ENCODE data around the gene TMEM272.

The TMEM272 gene, protein sequence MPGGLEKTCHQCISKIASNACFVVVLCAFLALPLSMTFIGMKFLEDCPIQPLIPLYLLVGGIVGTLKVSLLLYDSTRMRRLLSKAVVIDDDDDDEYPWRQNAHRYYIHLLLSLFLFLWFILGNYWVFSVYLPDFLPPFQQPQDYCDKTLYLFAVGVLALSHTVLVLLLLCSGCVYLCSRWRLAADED

DNA sequence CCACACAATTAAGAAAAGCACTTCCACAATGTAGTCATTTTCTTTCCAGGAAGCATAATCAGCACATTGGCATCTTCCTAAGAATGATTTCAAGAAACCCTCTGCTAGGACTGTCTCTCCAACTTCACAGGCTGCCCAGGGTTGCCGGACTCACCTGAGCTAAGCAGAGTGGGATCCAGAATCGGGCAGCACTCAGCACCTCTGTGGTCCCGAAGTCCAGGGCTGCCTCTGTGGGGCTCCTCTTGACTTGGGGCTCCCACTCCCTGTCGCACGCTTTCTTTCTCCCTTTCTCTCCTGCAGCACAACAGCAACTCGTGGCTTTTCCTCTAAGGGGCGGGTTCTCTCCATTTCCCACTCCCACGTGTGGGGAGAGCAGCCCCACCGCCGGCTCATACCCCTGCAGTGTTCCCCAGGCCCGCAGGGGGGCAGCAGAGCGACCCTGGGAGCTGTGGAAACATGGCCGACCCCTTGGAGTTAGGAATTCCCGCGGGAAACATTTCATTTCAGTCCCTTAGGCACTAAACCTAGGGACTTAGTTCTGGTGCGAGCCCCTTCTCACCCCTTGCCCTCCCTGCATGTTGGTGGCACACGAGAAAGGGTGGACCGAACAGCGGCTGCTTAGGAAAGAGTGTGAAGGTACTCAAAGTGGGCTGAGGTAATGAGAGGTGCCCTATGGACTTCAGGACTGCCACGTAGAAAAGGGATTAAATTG, at the start of gene TMEM272:
TSS of gene TMEM272 (minus strand) at position 316 of the 712 bp plus-strand sequence. CDS start 6,647 bp downstream, outside the sequence.
- H3K4me3 ChIP-seq (ENCODE audit: low read depth, low read length) = no peak within 1 kb of the TSS
- no peak for DNase-seq (ENCODE audit: low read depth)

DNA sequence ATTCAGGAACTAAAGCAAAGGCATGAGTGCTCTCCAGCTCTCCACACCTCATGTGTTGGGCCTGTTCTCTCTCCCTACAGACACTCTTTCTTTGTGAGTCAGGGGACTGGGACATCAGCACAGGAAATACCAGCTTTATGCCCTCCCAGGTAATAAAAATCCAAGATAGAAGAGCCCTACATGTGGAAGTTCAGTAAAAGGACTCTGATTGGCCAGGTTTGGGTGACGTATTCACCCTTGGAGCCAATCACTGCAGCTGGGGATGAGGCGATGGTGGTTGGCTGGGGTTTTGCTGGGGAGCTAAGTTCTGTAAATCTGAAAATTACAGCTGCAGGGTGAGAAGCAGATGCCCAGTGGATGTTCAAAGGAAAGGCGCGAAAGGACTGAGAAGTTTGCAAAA, 49.3 kb upstream of the TMEM272 start:
- DNase-seq (ENCODE audit: low read depth) = no peak
- no peak overlapping the region for H3K4me3 ChIP-seq (ENCODE audit: low read depth, low read length)

DNA sequence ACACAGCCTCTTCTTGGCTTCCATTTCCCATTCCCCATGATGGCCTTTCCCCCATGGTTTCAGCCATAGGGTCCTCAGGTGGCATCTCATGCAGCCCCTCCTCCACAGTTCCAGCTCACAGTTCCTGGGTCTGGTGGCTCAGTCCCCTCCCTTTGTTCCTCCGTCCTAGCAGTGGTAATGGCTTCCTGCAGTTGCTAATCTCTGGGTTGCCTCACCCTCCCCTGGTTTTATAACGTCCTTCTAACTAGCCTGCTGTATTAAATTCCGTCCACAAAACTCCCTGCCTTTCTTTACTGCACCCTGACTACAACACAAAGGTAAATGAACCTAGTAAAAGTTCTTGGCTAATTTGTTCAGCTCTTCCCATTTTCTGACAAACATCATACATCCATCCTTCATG, 47.7 kb upstream of the TMEM272 start:
- no peak overlapping the region for H3K4me3 ChIP-seq (ENCODE audit: low read depth, low read length)
- DNase-seq (ENCODE audit: low read depth) = no peak

DNA sequence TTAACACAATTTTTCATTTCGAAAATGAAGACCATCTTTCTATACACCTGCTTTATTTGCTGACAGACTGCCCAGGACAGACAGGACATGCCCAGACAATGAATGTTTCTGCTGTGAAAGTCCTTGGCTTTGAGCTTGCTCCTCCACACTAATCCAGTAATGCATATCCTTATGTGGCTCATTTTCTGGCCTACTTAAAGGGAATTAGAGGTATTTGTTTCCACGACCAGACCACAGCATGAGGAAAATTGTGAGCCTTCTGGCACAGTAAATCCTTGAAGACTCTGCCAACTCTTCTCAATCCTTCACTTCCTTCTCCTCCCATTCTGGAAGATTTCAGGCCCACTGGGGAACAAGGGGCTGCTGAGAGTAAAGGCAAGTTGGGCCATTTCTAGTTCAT, 42.5 kb upstream of the TMEM272 start:
- DNase-seq (ENCODE audit: low read depth) = no peak
- no peak overlapping the region for H3K4me3 ChIP-seq (ENCODE audit: low read depth, low read length)

DNA sequence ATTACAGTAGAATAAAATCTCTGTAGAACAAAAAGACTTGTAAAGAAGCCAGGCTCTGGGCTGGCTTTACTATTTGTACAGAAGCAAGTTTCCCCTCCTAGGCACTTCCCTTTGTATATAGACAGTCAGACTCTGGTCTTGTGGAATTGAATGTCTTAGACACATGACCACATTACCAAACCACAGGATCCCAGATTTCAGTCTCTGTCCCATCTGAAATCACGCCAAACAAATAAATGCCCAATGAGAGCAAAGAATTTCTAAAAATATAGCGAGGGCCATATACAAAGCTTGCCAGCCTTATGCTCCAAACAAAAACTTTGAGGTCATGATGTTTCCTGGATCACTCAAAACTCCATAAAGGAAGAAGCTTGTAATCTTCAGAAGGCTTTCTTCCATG, 40.7 kb upstream of the TMEM272 start:
- DNase-seq (ENCODE audit: low read depth) = no peak

DNA sequence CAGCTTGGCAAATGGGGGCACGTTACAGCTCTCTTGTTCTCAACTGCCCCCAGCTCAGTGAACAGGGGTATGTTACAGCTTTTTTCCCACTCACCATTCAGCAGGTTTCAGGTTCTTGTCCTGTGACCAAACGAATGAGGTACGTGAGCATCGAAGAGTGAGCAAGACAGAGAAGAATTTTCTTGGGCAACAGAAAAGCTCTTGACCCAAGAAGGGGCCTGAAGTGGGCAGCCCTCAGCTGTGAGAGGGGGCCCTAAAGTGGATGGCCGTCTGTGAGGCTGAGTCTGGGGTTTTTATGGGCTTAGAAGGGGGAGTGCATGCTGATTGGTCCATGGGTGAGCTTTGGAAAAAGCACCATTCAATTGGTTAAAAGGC, 38.2 kb upstream of the TMEM272 start:
- DNase-seq (ENCODE audit: low read depth) = no peak
- no peak overlapping the region for H3K4me3 ChIP-seq (ENCODE audit: low read depth, low read length)

More for the DNA sequence above, 40.7 kb upstream of the TMEM272 start:
- no peak overlapping the region for H3K4me3 ChIP-seq (ENCODE audit: low read depth, low read length)

DNA sequence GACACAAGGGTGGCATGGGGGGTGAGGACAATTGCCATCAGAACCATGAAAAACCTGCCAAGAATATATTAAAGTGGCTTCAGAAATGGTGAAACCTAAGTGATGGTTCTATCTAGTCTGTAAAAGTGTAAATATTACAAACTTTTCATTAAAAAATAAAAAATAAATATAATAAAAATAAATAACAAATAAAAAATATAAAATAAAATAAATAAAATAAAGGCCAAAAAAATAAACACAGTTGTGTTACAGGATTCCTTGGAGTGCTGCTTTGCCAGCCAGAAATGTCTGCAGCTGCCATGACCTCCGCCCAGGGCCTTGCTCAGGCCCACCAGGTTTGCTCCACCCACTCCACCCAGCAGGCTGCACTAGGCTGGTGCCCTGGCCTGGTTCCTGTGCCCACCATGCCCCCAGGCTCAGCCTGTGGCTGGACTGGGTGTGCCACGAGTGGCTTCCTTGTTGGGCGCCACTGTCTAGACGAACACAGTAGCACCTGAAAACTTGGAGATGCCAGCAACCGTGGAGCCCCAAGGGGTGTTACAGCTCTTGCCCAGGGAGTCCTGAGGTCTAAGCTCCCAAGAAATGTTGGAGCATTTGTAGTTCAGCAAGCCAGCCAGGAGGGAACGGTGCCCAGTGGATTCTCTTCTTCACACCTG, 37.7 kb upstream of the TMEM272 start:
- no peak overlapping the region for H3K4me3 ChIP-seq (ENCODE audit: low read depth, low read length)
- no peak for DNase-seq (ENCODE audit: low read depth)

DNA sequence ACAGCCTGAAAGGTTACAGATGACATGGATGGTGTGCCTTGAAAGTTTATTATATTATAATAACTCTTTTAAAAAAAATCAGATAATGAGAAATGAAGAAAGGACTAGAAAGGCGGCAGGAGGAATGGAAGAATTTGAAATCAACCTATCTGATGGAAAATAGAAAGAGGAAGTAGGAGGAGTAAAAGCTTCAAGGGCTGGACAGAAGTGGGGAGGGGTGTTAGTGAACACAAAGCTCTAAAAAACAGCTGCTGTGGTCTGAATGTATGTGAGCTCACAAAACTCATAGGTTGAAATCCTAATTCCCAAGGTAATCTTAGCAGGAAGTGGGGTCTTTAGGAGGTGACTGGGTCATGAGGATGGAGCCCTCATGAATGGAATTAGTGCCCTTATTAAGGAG, 36.3 kb upstream of the TMEM272 start:
- H3K4me3 ChIP-seq (ENCODE audit: low read depth, low read length) = no peak overlapping the region
- DNase-seq (ENCODE audit: low read depth) = no peak

DNA sequence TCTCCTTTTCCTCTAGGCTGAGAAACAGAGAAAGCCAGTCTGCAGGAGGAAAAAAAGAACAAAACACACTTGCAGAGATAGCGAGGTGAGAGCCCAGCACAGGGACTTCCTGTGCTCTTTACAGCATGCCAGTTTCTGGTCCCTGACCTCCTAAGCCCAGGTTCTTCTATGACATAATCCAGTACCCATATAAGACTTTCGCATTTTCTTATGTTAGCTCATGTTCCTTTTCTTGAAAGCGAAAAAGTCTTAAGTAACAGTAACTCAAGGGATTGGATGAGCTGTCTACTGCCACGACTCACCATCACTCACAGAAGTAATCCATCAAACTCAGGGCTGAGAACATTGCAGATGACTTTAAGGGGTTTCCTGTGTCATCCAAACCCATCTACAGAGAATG, 34.2 kb upstream of the TMEM272 start:
- no peak for DNase-seq (ENCODE audit: low read depth)
- no peak overlapping the region for H3K4me3 ChIP-seq (ENCODE audit: low read depth, low read length)

DNA sequence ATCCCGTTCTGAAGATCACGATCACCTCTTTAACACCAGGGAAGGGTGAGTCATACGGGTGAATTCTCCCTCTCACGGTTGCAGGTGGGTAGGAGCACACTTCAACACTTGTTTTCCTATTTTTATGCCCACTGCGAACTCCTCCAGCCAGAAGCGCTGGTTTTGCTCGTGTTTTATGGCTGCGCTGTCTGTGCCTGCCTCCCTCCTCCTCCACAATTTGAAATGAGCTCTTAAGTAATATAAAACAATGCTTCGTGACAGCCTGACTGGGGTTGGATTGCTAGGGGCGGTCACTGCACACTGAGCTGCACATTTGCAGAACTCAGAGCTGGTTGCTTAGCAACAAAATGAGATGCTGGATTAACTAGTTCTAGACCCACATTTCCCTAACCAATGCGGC, 29.7 kb upstream of the TMEM272 start:
- no peak for DNase-seq (ENCODE audit: low read depth)
- H3K4me3 ChIP-seq (ENCODE audit: low read depth, low read length) = no peak overlapping the region

DNA sequence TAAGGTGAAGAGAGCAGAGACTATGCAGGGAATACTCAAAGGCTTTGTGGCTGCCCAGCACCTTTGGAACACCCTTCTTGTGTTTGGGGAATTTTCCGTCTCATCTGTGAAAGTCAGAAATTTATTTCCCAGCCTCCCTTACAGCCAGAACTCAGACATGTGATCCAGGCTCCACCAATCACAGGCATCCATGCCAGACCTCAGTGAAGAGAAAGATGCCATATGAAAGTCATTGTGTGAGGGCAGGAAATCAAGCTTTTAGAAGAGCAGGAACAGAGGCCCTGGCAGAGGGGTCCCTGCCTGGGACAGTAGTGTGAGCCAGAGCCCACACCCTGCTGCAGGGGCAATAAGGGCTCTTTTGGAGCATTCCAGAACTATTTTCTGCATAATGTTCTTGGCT, 28.9 kb upstream of the TMEM272 start:
- no peak for DNase-seq (ENCODE audit: low read depth)
- H3K4me3 ChIP-seq (ENCODE audit: low read depth, low read length) = no peak overlapping the region

DNA sequence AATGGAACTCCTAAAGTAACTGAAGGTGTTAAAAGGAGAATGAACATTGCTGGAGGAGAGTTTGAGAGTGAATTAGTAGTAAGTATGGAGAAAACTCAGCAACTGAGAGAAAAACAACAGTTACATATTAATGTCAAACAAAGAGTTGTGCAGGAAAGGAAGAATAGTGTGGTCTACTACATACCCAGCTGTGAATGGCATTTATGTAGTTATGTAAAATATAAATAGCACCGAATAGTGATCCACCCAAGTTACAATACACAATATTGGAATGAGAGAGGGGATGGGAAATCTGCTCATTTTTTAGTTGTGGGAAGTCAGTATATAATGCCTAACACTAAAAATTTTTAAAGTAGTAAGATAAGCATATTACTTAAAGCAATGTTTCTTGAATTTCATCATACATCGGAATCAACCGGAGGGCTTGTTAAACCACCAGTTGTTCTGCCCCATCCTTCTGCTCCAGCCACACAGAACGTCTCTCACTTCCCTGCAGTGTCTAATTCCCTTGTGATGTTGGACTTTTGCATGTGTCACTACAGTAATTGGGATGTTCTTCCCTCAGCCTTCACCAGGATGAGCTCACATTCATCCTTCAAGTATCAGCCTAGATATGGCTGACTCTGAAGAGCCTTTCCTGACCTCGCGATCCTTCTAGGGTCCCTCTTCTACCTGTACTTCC, 28.3 kb upstream of the TMEM272 start:
- no peak overlapping the region for H3K4me3 ChIP-seq (ENCODE audit: low read depth, low read length)
- DNase-seq (ENCODE audit: low read depth) = no peak

DNA sequence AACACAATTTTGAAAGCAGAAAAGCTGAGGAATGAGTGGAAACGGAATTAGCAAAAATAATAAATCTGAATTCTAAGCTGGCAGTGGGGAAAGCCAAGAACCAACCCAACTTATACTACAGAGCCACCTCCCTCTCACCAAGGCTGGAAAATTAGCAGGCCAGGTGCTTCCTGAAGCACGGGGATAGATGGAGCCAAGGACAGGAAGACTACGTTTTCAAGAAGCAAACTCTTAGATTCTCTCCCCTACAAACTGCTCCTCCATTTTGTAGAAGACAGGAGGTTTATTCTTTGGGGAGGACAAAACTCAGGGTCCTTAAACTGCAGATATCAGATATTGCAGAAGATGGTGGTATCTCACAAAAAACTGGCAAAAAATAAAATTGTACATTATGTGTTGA, 25.6 kb upstream of the TMEM272 start:
- H3K4me3 ChIP-seq (ENCODE audit: low read depth, low read length) = no peak overlapping the region
- DNase-seq (ENCODE audit: low read depth) = no peak

DNA sequence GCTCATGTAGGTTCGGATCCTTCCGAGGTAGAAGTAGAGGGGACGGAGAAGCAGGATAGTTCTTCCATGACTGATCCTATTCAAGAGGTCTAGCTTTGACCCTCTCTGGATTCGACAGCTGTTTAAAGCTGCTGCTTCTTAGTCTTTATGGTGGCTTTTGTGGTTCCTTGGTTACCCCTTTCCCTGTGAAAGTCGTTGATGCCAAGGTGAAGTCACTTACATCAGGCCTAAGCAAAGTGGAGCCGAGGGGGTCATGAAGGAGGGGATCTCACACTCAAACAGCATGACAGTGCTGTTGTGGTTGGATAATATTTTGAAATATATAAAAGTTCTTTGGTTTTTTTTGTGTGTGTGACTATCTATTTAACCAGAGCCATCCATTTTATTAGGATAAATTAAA, 24.9 kb upstream of the TMEM272 start:
- no peak overlapping the region for H3K4me3 ChIP-seq (ENCODE audit: low read depth, low read length)
- no peak for DNase-seq (ENCODE audit: low read depth)

DNA sequence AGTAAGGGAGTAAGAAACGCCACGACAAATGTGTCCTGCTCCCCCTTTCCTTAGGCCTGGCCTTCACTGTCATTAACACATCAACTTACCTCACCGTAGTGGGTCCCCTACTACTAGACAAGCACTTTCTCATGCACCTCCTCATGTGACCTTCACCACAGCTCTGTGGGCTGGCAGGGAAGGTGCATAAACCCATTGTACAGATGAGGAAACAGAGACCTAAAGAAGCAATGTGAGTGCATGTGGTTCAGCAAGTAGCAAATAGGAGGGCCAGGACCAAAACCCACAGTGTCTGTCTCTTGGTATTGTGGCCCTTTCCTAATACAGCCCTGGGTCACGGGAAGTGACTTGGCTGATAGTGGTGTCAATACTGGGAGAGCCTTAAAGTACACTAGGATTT, 22.1 kb upstream of the TMEM272 start:
- H3K4me3 ChIP-seq (ENCODE audit: low read depth, low read length) = no peak overlapping the region
- no peak for DNase-seq (ENCODE audit: low read depth)

DNA sequence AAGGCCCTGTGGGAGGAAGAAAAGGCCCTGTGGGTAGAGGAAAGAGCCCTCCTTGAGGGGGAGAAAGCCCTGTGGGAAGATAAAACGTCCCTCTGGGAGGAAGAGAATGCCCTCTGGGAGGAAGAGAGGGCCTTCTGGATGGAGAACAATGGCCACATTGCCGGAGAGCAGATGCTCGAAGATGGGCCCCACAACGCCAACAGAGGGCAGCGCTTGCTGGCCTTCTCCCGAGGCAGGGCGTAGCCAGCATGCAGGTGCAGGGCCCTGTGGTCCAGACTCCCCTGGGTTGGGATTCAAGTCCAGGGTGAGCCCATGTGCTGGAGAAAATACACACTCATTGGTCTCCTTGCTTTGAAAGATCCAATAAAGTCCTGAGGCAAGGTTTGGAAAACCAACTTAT, 20.9 kb upstream of the TMEM272 start:
- DNase-seq (ENCODE audit: low read depth) = no peak
- H3K4me3 ChIP-seq (ENCODE audit: low read depth, low read length) = no peak overlapping the region

DNA sequence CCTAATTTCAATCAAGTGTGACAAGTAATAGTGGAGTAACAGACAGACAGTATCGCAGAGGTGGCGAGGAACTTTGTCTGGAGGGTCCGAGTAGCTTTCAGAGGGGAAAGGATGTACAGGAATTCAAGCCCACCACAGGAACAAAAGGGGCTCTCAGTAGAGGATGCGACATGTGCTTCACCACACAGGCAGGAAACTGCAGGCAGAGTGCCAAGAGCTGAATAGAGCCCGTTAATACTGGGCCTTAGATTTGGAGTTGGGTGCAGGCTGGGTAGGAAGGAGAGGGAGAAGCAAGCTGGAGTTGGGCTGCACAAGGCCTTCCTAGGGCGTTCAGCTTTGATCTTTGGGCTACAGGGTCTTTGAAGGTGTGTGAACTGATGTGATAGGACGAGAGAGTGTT, 18.0 kb upstream of the TMEM272 start:
- no peak overlapping the region for H3K4me3 ChIP-seq (ENCODE audit: low read depth, low read length)
- no peak for DNase-seq (ENCODE audit: low read depth)

DNA sequence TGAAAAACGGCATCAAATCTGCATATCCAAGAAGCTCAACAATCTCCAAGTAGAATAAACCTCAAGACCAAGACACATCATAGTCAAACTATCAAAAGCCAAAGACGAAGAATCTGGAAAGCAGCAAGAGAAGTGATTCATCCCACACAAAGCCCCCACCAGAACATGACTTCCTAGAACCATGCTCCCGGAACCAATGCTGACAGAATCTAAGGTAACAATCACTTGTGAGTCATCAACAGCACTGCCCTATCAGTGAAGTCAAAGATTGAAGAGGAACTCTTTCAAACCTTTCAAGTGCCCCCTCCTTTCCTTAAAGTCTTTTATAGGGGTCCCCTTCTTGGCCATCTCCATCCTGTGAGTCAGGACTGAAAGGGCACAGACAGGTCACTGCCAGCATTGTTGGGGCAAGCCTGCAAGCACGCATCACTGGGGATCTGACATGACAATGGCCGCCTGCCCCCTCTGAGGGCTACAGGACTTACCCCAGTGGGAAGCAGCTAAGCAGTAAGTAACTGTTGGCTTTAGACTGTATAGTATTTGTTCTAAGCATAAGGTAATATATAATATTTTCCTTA, 16.8 kb upstream of the TMEM272 start, which contains the start of gene CCDC70:
TSS of gene CCDC70 (plus strand) at position 247 of the 578 bp plus-strand sequence. CDS start 3,443 bp downstream, outside the sequence.
- peak; percentile 5 for DNase-seq (ENCODE audit: low read depth)
- H3K4me3 ChIP-seq (ENCODE audit: low read depth, low read length) = no peak within 1 kb of the TSS

DNA sequence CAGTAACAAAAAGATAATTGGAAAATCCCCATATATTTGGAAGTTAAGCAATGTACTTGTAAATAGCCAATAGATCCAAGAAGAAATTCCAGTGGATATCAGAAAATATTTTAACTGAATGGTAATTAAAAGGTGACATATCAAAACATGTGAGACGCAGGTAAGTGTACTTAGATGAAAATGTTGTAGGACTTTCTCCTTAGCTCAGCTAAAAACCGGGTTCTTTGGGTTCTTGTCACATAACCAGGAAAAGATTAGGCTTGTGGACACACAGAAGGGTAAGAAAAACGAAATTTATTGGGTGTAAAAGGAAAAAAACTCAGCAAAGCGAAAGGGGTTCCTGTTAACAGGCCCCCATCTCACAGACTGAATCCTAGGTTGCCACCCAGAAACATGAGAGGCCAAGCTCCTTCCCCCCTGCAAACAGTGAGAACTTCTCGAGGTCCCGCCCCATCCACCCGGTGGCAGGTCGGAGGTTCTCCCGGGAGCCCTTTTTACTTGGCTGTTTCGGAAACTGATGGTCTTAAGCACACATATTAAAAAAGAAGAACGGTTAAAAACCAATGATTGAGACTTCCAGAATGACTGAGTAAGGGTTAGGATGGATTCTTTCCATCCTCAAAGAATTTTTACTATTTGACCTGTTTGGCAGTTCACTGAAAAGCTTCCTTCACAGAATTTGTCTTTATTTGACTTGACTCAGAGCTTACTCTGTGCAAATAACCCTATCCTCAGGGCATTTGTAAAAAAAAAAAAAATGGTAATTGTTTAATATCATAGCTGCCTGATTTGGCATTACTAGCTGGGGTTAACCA, 13.7 kb upstream of the TMEM272 start:
- H3K4me3 ChIP-seq (ENCODE audit: low read depth, low read length) = no peak overlapping the region
- DNase-seq (ENCODE audit: low read depth) = no peak

Measured in skeletal muscle cell (primary cell).